GM13976 (cell line): Measurements from ENCODE around the gene ZNF334.
A peak's percentile ranks its signal among the peaks of the same experiment; 100 is the strongest.

Experiments used
- DNase-seq: peaks from one replicate; pipeline ENCODE4 v3.0.0; 2012; ENCODE audit warnings: low spot score
- CTCF ChIP-seq: IDR thresholded peaks from 2 replicates; pipeline ENCODE4 v1.5.1; 2012; ENCODE audit warnings: borderline replicate concordance, mild to moderate bottlenecking; ENCODE audit not compliant: insufficient read depth; ENCODE audit errors: extremely low read depth, missing control alignments, control extremely low read depth
- in situ Hi-C: fragments of 300-500 bp; cut with MboI; formaldehyde crosslinking; loops from one replicate; pipeline ENCODE4 v1.12.0; 2022; ENCODE audit warnings: low sequenced_read_pairs, mixed read lengths, inconsistent platforms; ENCODE audit not compliant: unreplicated experiment

ZNF334 gene

GRCh38 chr20:46546298-46546697 is 32.9 kb upstream of the ZNF334 start:
- in situ Hi-C loops: no loop called here
- DNase-seq: no peak
- no peak for TF ChIP-seq CTCF

GRCh38 chr20:46545827-46546138 is 32.4 kb upstream of the ZNF334 start:
- no peak for DNase-seq
- TF ChIP-seq CTCF: no peak
- in situ Hi-C loops: no loop called here

- no peak for TF ChIP-seq CTCF
- in situ Hi-C loops: no loop called here
- DNase-seq: no peak
Observed at GRCh38 chr20:46545077-46545826, 31.9 kb upstream of the ZNF334 start.

GRCh38 chr20:46544576-46544975 is 31.2 kb upstream of the ZNF334 start:
- peak; percentile 26 for TF ChIP-seq CTCF
- in situ Hi-C loops: no loop called here
- DNase-seq: no peak

GRCh38 chr20:46543959-46544358 is 30.6 kb upstream of the ZNF334 start:
- TF ChIP-seq CTCF: no peak
- in situ Hi-C loops: no loop called here

GRCh38 chr20:46543033-46543432 is 29.7 kb upstream of the ZNF334 start:
- in situ Hi-C loops: no loop called here
- TF ChIP-seq CTCF: no peak
- DNase-seq: no peak

More at GRCh38 chr20:46543959-46544358, 30.6 kb upstream of the ZNF334 start:
- DNase-seq: no peak
